ENCODE data around the gene HOXA13.

DNA sequence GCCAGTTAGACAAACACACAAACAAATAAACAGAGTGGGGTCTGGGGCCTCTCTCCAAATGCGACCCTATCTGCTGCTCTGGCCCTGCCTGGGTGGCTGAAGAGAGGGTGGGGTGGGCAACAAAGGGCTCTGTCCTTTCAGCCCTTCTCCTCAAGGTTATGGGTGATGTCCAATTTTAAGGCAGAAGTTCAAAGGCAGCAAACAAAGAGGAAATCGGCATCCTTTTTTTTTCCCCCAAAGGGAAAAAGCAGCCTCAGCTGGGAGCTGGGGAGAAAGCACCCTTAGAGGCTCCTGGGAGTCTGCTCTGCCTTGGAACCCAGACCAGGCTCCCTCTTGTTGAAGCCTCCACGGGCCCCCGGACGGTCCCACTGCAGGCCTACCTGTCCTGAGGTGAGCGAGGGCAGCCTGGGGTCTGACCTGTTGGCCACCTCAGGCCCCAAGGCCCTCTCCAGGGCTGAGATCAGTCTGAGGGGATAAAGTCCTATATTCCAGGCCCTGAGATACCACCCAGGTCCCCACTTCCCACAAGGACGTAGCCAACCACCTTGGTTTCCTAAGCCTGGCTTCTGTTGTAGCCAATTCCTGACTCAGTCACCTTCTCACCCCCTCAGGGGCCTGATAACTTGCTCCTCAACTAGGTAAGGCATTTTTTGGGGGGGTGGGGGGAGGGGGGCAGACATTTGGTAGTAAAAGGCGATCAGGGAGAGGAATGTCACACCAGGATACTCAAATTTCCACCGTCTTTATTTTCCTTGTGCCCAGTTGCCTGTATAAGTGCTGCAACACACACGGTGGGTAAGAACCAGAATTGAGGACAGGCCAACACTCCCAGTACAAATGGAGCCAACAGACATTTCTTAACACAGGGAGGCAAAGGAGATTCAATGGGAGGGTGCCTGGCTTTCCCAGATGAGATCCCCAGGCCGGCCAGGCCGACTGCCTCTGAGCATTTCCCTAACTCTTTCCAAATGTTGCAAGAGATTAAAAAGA is 19.2 kb downstream of the HOXA13 start:
- TF ChIP-seq USF1 (IDR thresholded peaks at IDR 0.05; ENCODE audit: borderline replicate concordance, low read depth) (no peak), EP300 (IDR thresholded peaks at IDR 0.05; ENCODE audit: borderline replicate concordance in 1 of 2, low read depth in 1 of 2, low read length in 1 of 2) (no peak)

All from SK-N-SH (cell line).